Measurements from ENCODE around the gene TPGS1. TPM values are rescaled to one million over a fixed set of nuclear protein-coding genes. Genes with fewer than 3 reads are reported as not detected.
A peak's percentile ranks its signal among the peaks of the same experiment; 100 is the strongest.

Gene TPGS1
- total and polyA plus RNA-seq, 11 donors = 5.7 to 39.3 (median 11.7) TPM

DNA sequence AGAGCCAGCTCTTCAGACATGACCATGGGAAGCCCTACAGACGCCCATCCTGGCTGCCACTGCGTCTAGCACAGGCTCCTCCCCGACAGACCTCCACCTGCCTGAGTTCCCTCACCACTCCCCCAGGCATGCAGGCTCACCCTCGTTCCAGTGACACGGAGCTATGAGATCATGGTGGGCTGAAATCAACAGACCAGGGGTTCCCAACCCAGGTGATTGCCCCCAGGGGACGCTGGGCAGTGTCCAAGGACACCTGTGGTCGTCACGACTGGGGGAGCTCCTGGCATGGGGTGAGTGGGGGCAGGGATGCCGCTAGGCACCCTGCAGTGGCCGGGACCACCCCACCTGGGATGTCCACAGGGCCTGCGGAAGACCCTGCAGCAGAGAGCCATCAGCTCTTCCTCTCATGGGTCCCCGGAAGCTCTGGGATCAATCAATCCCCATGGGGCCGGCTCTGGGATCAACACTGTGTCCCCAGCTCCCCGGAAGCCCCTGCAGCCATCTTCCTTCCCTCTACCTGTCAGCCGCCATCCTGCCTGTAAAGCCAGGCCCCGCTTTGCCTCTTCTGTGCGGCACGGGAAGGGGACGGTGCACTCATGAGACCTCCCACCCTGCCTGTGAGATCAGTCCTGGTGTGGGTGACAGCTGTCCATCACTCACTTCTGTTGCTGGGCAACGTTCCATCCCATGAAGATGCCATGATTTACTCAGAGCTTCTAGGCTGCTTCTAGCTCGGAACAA lies 23.8 kb upstream of the TPGS1 start:
- DNase-seq (peak in 1 of 5 donors; percentile 17), ATAC-seq (no peak)
- WGBS, 4 donors = 43 to 63% (median 54%) methylated on average over 13 to 21 of the region's 21 CpGs
- Histone ChIP-seq H3K4me1 (peaks cover 0 to 13% (median 4%) of the 10 kb centered on the region in 12 donors), H3K9me3 (no peaks in the 10 kb centered on the region), H3K4me3 (no peak overlapping the region), H3K27me3 (peaks cover 0 to 42% (median 8%) of the 10 kb centered on the region in 9 donors), H3K27ac (no peak overlapping the region), H3K36me3 (no peaks in the 10 kb centered on the region)
- TF ChIP-seq POLR2A (IDR thresholded peaks at IDR 0.05) = no peak
- TF ChIP-seq, protein P1, sequence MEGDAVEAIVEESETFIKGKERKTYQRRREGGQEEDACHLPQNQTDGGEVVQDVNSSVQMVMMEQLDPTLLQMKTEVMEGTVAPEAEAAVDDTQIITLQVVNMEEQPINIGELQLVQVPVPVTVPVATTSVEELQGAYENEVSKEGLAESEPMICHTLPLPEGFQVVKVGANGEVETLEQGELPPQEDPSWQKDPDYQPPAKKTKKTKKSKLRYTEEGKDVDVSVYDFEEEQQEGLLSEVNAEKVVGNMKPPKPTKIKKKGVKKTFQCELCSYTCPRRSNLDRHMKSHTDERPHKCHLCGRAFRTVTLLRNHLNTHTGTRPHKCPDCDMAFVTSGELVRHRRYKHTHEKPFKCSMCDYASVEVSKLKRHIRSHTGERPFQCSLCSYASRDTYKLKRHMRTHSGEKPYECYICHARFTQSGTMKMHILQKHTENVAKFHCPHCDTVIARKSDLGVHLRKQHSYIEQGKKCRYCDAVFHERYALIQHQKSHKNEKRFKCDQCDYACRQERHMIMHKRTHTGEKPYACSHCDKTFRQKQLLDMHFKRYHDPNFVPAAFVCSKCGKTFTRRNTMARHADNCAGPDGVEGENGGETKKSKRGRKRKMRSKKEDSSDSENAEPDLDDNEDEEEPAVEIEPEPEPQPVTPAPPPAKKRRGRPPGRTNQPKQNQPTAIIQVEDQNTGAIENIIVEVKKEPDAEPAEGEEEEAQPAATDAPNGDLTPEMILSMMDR (IDR thresholded peaks at IDR 0.05) = no peak
- intact Hi-C loops (cut with DNase I) = loop anchor here in 4 of 10 donors (5.0 to 10.0 kb wide), 4 partner anchors 89 to 189 kb away; partner anchors contain the start of gene PLPP2 (in 1 of the 4)

DNA sequence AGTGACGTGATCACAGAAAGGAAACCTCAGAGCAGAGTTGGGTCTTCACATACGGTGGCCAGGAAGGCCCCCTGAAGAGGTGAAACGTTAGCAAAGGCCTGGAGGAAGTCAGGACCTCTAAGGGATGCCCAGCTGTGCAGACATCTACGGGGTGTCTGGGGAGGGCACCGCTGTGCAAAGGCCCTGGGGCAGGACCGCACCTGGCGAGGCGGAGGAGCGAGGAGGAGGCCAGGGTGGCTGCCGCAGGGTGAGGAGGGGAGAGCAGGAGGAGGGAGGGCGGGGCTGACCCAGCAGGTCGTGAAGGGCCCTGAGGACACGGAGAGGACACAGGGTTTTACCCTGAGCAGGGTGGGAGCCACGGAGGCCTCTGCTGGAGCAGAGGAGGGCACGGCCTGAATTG lies 22.8 kb upstream of the TPGS1 start:
- DNase-seq (no peak), ATAC-seq (no peak)
- TF ChIP-seq, protein P1 (IDR thresholded peaks at IDR 0.05) = no peak
- no peak for TF ChIP-seq POLR2A (IDR thresholded peaks at IDR 0.05)
- Histone ChIP-seq H3K9me3 (no peaks in the 10 kb centered on the region), H3K27me3 (peaks cover 0 to 42% (median 8%) of the 10 kb centered on the region in 9 donors), H3K4me1 (peaks cover 0 to 14% (median 4%) of the 10 kb centered on the region in 12 donors), H3K36me3 (no peaks in the 10 kb centered on the region), H3K27ac (no peak overlapping the region), H3K4me3 (no peak overlapping the region)
- WGBS, 4 donors = 66 to 70% (median 69%) methylated on average over 15 of the region's 15 CpGs
- intact Hi-C loops (cut with DNase I) = loop anchor here in 4 of 10 donors (5.0 to 10.0 kb wide), 4 partner anchors 90 to 190 kb away; partner anchors contain the start of gene PLPP2 (in 1 of the 4)

DNA sequence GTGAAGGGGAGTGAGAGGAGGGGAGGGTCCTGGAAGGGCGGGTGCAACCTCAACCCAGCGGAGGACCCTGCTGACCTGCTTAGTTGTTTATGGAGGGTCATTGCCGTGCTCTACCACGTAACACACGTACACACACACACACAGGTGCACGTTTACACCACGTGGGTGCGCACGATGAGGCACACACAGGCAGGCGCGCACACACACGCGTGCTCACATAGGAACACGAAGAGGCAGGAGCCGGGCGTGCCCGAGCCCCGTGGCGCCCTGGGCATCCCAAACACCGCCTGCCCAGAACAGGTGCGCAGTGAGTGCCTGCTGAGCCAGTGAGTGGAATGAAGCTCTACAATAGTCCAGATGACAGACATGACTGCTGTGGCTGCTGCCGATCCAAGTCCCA lies 22.2 kb upstream of the TPGS1 start:
- DNase-seq (no peak), ATAC-seq (no peak)
- no peak for TF ChIP-seq POLR2A (IDR thresholded peaks at IDR 0.05)
- TF ChIP-seq, protein P1 (IDR thresholded peaks at IDR 0.05) = no peak
- WGBS, 4 donors = 68 to 88% (median 83%) methylated on average over 8 to 22 of the region's 22 CpGs
- H3K9me3 ChIP-seq = no peaks in the 10 kb centered on the region
- intact Hi-C loops (cut with DNase I) = loop anchor here in 3 of 10 donors (10.0 kb wide), 3 partner anchors 90 to 190 kb away; partner anchors contain the start of gene PLPP2 (in 1 of the 3)
- H3K4me1 ChIP-seq = peaks cover 0 to 16% (median 4%) of the 10 kb centered on the region in 12 donors
- H3K4me3 ChIP-seq = no peak overlapping the region
- peaks cover 0 to 42% (median 8%) of the 10 kb centered on the region in 9 donors for H3K27me3 ChIP-seq
- H3K36me3 ChIP-seq = no peaks in the 10 kb centered on the region
- H3K27ac ChIP-seq = no peak overlapping the region

DNA sequence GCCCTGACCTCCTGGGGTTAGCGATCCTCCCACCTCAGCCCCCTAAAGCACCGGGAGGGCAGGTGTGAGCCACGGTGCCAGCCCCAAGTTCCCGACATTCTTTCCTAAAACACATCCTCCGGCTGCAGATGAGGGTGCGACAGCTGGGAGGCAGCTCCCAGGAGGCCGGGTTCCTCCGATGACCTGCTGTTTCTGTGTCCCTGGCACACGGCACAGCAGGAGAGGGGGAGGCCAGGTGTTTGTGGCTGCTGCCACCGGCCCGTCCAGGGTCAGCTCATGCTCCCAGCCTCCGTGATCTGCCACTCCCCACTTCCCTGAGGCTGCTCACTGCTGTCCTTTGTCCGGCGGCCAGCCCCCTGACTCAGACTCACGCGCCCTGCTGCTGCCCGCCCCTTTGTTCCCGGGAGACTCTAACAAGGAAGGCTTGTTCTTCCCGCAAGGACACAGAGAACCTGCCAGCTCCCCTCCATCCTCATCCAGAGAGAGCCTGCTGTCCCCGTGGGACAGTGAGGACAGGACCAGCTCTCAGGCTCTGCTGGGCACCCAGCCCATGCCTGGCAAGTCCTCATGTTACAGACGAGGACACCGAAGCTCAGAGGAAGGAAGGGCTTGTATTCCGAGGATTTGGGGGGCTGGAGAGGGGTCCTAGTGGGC lies 21.6 kb upstream of the TPGS1 start:
- Histone ChIP-seq H3K36me3 (no peaks in the 10 kb centered on the region), H3K4me1 (peaks cover 0 to 18% (median 4%) of the 10 kb centered on the region in 12 donors), H3K9me3 (no peaks in the 10 kb centered on the region), H3K27me3 (peaks cover 0 to 42% (median 8%) of the 10 kb centered on the region in 9 donors), H3K4me3 (no peak overlapping the region), H3K27ac (peak overlapping the region in 1 of 12 donors; percentile 17)
- DNase-seq (peak in 1 of 5 donors; percentile 42), ATAC-seq (peak in 1 of 4 donors; percentile 3)
- 13 to 24% (median 16%) methylated on average over 8 to 23 of the region's 23 CpGs for WGBS, 4 donors
- intact Hi-C loops (cut with DNase I) = loop anchor here in 3 of 10 donors (10.0 kb wide), 3 partner anchors 91 to 191 kb away; partner anchors contain the start of gene PLPP2 (in 1 of the 3)
- TF ChIP-seq, protein P1 (IDR thresholded peaks at IDR 0.05) = no peak
- no peak for TF ChIP-seq POLR2A (IDR thresholded peaks at IDR 0.05)
